ENCODE measurements around the gene MTERF2. TPM values are rescaled to one million over a fixed set of nuclear protein-coding genes. Genes with fewer than 3 reads are reported as not detected.
"Not testable (repeated sequence)": the region's sequence is repeated elsewhere in the genome, so short reads cannot be mapped to it uniquely, and the experiment has no call there.

MTERF2 gene
- total RNA-seq, 2 donors from 2014 or later, result 8.3 to 10.4 TPM

DNA sequence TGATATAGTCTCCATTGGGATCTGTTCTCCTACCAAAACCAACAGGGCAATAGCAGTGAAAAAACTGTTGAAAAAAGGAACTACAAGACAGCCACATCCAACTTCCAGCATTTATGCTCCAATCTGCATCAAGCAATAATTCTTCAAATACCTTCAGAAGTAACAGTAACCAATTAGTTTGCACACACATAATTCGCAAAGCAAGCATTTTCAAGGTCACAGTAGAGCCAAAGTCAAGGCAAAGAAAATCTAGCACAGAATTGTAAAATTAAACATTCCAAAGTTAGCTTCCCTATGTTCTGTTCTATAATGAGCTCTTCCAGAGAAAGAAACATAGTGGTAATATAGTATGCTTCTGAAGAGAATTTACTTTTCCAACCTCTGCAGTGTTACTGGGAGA is 11.0 kb upstream of the MTERF2 start:
- intact Hi-C loops (cut with DNase I), result no loop called here
- no peak for DNase-seq (ENCODE audit: low spot score)

DNA sequence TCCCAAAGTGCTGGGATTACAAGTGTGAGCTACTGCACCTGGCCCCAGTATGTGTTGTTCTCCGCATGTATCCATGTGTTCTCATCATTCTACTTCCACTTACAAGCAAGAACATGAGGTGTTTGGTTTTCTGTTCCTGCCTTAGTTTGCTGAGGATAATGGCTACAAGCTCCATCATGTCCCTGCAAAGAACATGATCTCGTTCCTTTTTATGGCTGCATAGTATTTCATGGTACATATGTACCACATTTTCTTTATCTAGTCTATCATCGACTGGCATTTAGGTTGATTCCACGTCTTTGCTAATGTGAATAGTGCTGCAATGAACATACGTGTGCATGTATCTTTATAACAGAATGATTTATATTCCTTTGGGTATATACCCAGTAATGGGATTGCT is 9.2 kb upstream of the MTERF2 start:
- DNase-seq (ENCODE audit: low spot score); intact Hi-C loops (cut with DNase I): not testable (repeated sequence)

DNA sequence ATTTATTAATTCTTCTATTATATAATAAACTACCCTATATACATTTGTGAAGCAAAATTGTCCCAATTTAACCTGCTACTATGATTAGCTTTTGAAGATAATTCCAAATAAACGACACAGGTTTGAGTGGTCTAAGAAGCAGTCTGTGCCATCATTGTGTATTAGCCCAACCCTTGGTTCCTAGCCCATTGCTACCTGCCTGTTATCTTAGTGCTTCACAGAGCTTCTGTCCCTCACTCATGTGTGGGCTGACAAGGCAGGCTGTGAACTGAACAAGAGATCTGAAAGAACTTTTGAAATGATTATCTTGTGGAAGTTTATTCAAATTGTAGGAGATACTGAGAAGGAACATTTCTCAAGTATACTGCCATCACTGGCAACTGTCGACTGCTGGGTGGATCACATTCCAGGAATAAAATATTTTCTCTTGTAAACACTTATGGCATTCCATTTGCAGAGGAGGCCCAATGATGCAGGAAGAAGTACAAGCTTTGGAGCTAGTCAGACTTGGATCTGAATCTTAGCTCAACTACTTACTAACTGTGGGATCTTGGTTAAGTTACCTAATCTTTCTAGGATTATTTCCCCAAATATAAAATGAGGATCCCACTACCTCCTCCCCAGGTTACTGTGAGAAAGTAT is 7.8 kb upstream of the MTERF2 start:
- DNase-seq (ENCODE audit: low spot score), result no peak
- intact Hi-C loops (cut with DNase I), result no loop called here

DNA sequence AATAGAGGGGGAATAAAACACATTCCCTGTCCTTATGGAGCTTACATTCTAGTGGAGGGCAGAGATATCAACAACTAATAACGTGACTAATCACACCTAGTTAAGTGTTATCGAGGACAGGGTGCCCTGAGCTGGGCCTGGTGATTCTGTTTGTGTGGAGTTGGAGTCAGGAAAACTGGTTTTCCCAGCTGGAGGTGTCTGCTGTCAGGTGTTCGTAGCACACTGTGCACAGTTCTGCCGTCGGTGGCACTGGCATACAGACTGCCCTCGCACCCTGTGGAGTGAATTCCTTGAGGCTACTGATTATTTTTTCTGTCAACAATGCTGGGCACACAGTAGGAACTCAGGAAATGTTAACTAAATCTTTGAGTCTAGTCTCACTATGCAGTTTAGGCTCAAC is 900 bp upstream of the MTERF2 start:
- intact Hi-C loops (cut with DNase I), result loop anchor here in 1 of 2 donors (5.0 kb wide), 1 partner anchor 39 kb away; no protein-coding TSS in a partner anchor
- no peak for DNase-seq (ENCODE audit: low spot score)

DNA sequence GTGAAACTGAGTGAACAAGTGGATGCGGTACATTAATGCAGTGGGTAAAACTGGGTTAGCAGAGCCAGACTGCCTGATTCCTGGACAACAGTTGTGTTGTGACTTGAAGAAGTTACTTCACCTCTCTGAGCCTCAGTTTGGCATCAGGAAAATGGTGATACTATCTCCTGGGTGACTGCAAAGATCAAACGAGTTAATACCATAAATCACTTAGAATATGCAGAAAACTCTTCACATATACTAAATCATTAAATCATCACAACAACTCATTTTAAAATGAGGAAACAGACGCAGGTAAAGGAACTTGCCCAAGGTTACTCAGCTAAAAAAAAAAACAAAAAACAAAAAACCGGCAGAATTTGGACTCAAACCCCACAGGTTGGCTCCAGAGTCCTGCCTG is 811 bp downstream of the MTERF2 start:
- DNase-seq (ENCODE audit: low spot score), result no peak
- intact Hi-C loops (cut with DNase I), result loop anchor here in 1 of 2 donors (5.0 kb wide), 1 partner anchor 41 kb away; no protein-coding TSS in a partner anchor

DNA sequence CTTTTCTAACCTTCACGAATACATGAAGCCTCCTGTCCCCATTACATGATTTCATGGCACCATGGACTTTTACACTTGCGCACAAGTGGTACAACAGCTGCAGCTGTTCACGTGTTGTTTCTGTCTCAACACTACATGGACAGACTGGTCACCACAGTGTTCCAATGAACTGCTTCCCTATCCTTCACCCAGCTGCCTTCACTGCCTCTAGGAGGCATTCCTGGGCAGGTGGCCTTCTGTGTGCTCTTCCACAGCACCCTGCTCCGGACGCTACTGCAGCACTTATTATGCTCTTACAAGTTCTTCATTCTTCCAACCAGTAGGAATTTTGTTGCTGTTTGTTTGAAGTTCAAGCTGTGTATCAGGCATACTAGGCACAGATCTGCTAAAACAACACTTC is 1.5 kb downstream of the MTERF2 start:
- intact Hi-C loops (cut with DNase I), result loop anchor here in 1 of 2 donors (5.0 kb wide), 1 partner anchor 42 kb away; no protein-coding TSS in a partner anchor
- DNase-seq (ENCODE audit: low spot score), result no peak

DNA sequence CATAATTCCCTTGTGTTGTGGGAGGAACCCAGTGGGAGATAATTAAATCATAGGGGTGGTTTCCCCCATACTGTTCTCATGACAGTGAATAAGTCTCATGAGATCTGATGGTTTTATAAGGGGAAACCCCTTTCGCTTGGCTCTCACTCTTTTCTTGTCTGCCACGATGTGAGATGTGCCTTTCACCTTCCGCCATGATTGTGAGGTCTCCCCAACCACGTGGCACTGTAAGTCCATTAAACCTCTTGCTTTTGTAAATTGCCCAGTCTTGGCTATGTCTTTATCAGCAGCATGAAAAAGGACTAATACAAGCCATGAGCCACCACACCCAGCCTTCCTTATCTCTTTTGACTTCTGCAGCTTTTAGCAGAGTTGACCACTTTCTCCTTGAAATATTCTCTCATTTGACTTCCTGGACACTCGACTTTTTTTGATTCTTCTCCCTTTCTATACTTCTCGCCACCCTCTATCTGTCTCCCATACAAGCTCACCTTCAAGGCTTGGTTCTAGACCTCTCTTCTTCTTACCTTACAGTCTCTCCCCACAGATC is 2.3 kb downstream of the MTERF2 start:
- no peak for DNase-seq (ENCODE audit: low spot score)
- intact Hi-C loops (cut with DNase I), result loop anchor here in 1 of 2 donors (5.0 kb wide), 1 partner anchor 43 kb away; no protein-coding TSS in a partner anchor

DNA sequence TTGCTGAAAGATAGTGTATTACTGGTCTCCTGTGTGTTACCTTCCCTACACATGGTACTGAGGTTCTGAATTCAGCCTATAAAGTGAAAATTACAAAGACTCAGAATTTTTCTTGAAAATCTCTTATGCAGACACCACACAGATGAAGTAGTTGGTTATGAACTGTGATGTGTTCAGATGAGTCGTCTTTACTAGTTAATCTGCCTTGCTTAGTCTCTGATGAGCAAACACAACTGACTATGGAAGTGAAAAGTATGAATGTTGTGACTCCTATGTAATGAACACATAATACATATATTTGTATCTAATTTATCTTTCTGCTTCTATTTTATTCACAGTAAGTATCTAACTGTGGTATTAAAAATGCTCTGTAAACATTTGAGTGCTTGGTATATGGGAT is 4.7 kb downstream of the MTERF2 start:
- no peak for DNase-seq (ENCODE audit: low spot score)
- intact Hi-C loops (cut with DNase I), result no loop called here

DNA sequence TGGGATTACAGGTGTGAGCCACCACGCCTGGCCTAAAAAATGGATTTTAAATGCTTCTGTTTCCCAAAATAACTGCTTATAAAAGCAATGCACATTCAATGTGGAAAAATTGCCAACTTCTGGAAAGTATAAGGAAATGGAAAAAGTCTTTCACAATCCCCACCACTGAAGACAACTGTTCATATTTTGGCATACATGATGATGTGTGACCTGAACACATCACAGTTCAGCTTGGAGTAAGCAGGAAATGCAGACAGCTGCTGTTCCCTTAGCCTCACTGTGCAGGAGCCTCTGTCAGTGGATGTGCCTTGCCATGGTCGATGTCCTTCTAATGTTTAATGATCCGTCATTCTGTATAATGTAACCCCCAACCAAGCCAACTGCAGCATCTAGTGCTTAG is 5.2 kb downstream of the MTERF2 start:
- intact Hi-C loops (cut with DNase I), result no loop called here
- DNase-seq (ENCODE audit: low spot score), result no peak

DNA sequence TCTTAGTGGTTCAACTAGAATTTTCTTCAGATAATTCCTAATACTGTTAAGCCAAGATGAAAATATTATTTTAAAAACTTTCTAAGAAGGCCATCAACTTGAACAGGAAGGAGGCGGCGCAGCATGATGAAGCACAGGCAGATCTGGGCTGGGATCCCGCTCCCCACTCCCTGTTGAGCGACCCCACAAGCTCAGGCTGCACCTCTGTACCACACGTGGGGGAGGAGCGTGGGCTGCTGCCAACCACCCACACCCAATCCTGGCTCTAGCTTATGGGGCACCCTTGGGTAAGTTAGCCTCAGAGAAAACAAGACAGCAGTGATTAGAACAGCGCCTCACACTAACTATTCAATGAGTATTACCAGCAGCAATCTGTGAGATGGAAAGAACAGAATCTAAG is 6.0 kb downstream of the MTERF2 start:
- intact Hi-C loops (cut with DNase I), result no loop called here
- no peak for DNase-seq (ENCODE audit: low spot score)

DNA sequence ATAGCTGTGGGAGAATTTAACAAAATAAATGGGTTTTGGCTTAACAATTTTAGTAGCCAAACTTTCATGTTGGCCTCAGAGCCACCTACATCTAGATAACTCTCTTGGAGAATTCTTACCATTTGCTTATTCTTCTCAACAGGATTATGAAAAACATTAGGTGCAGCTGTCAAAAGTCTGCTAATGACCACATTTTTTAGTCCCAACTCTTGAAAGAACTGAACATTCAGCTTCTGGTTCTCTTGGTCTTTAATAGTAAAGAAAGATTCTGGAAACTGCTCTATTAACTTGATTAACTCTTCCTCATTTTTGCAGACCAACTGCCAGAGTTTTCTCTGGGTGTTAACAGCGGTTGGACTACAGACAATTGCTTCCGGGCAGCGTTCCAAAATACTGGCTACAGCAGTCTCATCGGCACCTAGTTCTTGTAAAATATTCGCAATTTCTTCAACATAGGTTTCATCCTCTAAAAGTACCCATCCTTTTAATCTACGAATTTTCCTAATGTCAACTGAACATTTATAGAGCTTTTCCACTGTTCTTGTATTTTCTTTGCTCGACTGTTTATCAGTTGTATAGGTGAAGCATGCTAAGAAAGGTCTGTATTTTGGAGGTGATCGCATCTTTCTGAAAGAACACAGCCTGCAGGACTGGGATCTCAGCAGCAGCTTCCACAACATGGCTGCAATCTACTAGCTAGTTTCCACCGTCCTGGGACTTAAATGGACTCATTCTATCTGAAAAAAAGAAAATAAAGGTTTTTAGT is 8.7 kb downstream of the MTERF2 start:
- DNase-seq (ENCODE audit: low spot score), result no peak
- intact Hi-C loops (cut with DNase I), result no loop called here

DNA sequence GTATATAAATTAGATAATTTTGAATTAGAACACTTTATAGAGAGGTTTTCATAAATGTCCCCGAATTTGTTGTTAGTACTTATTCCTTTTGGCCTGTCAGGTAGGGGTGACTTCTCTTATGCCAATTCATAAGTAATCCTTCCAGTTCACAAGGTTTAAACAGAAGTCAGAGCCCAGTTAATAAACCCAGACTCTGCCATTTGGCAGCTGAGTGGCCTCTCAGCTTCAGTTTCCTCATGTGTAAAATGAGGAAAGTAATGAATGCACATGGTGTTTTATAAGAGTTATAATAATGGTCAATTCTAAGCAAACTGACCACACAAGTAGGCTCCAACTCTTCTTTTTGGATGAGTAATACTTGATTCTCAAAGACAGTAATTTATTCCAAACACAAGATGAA is 10.3 kb downstream of the MTERF2 start:
- intact Hi-C loops (cut with DNase I), result no loop called here
- DNase-seq (ENCODE audit: low spot score), result no peak

DNA sequence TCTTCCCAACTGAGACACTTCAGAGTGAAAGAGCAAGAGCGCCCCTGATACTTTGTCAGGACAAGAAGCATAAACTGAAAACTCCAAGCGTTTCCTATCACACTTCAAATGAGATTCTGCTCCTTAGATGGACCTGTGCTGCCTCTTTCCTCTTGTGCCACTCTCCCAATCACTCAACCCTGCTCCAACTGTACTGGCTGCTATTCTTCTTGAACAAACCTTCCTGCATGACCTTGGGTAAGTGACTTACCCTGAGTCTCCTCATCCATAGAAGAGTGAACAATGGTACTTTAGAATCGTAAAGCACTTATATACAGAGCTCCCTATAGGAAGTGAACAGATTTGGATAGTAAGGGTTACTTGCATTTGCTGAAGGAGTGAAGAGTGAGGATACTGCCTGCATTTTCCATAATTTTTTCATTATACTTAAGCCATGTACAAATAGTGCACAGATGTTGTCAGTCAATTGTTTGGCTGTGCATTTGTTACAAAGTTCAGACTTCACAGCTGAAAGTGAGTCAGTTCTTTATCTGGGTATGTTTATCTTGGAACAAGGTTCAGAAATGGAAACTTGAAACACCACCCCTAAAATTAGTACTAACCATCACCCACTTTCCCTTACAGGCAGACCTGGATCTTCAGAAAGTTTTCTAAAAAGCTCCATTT is 10.8 kb downstream of the MTERF2 start:
- intact Hi-C loops (cut with DNase I), result no loop called here
- no peak for DNase-seq (ENCODE audit: low spot score)

DNA sequence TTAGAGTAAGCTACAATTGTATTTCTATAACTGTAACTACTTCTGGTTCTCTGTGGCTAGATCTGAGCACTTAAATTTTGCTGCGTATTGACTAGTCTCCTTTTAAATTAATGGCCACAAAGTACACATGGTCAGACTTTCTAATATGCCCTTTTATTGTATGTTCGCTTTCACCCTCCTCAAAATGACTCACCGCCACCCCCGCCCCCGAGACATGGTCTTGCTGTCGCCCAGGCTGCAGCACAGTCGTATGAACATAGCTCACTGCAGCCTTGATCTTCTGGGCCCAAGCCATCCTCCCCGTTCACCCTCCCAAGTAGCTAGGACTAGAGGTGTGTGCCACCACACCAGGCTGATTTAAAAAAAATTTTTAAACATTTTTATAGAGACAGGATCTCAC is 11.8 kb downstream of the MTERF2 start:
- DNase-seq (ENCODE audit: low spot score), result no peak
- intact Hi-C loops (cut with DNase I), result no loop called here

DNA sequence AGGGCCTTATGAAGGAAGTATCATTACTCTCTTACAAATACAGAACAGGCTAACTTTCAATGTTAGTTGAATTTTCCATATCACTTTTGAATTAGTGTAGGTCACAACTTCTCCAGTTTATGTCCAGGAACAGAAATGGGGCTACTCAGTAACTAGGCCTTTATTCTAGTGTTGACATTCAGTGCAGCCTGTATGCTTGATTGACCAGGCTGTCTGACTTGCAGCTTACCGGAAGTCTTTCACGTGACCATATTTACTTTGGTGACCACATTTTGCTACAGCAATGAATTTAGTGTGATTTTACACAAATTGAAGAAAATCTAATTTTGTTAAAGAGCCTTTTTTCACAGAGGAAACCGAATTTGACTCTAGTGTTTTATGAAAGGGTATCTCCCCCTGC is 12.4 kb downstream of the MTERF2 start:
- intact Hi-C loops (cut with DNase I), result no loop called here
- DNase-seq (ENCODE audit: low spot score), result no peak

DNA sequence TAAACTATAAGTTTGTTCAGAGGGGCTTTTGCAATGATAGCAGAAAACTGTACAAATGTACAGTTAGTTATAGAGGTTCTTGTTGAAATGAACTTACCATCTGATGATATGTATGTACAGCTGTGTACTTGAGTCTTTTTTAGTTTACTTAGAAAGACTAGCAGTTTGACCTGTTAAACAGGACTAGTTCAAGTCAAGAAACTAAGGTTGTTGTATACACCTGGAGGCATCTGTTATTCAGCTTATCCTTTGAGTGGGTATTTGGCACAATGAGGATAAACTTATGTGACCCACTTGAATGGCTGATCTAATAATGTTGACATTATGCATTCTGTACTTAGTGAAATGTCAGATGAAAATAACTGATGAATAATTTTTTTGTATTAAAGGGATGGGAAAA is 13.4 kb downstream of the MTERF2 start:
- no peak for DNase-seq (ENCODE audit: low spot score)
- intact Hi-C loops (cut with DNase I), result no loop called here

DNA sequence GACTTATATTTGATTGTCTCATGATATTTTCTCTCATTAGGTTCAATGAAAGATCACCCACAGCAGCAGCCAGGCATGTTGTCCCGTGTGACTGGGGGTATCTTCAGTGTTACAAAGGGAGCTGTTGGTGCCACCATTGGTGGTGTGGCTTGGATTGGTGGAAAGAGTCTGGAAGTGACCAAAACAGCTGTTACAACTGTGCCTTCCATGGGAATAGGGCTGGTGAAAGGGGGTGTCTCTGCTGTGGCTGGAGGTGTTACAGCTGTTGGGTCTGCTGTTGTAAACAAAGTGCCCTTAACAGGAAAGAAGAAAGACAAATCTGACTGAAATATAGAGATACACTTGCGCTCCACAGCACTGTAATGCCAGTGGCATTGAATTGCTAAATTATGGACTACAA is 15.9 kb downstream of the MTERF2 start:
- intact Hi-C loops (cut with DNase I), result no loop called here
- DNase-seq (ENCODE audit: low spot score), result no peak

DNA sequence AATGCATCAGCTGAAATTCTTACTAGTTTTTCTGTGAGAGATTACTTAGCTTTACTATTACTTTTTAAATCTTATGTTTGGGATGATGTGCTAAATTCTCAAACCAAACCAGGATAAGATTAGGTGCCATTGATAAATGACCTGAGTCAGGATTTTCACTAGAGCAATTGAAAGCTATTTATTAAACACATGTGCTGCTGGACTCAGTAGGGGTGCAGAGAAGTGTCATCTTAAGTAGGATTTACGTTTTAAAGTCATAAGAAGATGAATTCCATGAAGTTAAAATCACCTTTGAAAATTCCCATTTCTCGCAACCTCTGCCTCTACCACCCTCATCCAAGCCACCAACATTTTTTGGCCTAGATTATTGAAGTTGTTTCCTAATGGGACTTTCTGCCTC is 22.4 kb downstream of the MTERF2 start:
- intact Hi-C loops (cut with DNase I), result no loop called here
- DNase-seq (ENCODE audit: low spot score), result no peak

DNA sequence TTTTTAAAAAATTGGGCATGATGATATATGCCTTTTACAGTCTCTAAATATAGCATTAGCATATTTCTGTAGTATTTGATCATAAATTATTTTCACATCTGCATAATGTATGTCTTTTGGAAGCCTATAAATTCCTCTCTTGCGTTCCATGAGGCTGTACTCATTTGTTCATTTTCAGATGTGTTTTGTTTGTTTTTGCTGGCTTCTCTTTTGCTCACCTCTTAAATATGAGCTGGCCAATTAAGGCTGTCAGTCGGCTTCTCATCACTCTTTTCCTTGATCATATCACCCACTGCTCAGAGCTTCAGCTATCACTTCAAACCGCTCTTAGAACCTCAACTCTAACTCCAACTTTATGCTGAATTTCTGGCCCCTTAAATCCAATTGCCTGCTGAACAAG is 24.7 kb downstream of the MTERF2 start:
- no peak for DNase-seq (ENCODE audit: low spot score)
- intact Hi-C loops (cut with DNase I), result no loop called here

DNA sequence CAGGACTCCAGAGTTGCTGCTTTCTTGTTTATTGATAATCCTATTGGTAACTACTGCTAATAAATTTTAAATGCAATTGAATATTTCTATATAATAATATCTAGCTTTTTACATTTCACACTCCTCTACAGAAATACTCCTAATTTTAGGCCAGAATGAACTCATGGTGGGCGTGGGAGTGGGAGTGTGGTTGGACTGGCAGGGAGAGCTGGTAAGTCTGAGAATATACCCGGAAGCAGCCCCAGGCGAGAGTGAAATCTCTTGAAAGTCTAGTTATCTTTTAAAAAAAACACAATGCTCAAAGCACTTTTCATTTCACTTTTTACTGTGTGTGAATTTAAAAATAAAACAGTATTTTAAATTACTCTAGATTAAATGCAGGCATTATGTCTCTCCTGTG is 26.5 kb downstream of the MTERF2 start:
- intact Hi-C loops (cut with DNase I), result no loop called here
- no peak for DNase-seq (ENCODE audit: low spot score)
